Measurements from ENCODE around the gene ZNF280C. TPM values are rescaled to one million over a fixed set of nuclear protein-coding genes. Genes with fewer than 3 reads are reported as not detected.

ZNF280C gene
- total RNA-seq = 1 to 10 TPM; 3.8 to 5.0 TPM

GRCh38 chrX:130268449-130269170 is at the start of gene ZNF280C:
Gene ZNF280C, minus strand, starts transcription at chrX:130268899. Its CDS starts 8,450 bp downstream, at chrX:130260449.

GRCh38 chrX:130171446-130172126 is 97.1 kb downstream of the ZNF280C start, which contains the start of gene RAB33A:
Gene RAB33A, plus strand, starts transcription at chrX:130171962. Its CDS starts 101 bp downstream, at chrX:130172063.

GRCh38 chrX:130165703-130166502 is 102.8 kb downstream of the ZNF280C start, which contains the start of gene AIFM1:
Gene AIFM1, minus strand, starts transcription at chrX:130165841. Its CDS starts 185 bp downstream, at chrX:130165656.

Other genes with a start within 250 kb of the ZNF280C start
- gene ELF4, start 158.4 kb downstream of the ZNF280C start, total RNA-seq = 10 to 100 TPM; 34.8 to 36.7 TPM
- 10 to 100 TPM; 29.2 to 33.8 TPM for gene AIFM1, start 103.1 kb downstream of the ZNF280C start, total RNA-seq
- 10 to 100 TPM; 21.3 to 21.8 TPM for gene RAB33A, start 96.9 kb downstream of the ZNF280C start, total RNA-seq
- gene SLC25A14, start 71.0 kb upstream of the ZNF280C start, total RNA-seq = 10 to 100 TPM; 11.7 to 12.9 TPM
- gene GPR119, start 116.8 kb upstream of the ZNF280C start, total RNA-seq = not detected
- gene RBMX2, start 133.1 kb upstream of the ZNF280C start, total RNA-seq = 10 to 100 TPM; 26.0 to 27.9 TPM